GM23248 (cell line): Measurements from ENCODE around the gene SH3BGR.

Experiments
- EZH2 ChIP-seq: fragments of 200-600 bp; sonication (generic); IDR thresholded peaks from 2 replicates; pipeline ENCODE4 v1.6.1; 2018; ENCODE audit warnings: antibody characterized with exemption, mild to moderate bottlenecking; ENCODE audit not compliant: insufficient read depth, poor library complexity, severe bottlenecking
- EZH2phosphoT487 ChIP-seq: fragments of 200-600 bp; sonication (generic); IDR thresholded peaks from 2 replicates; pipeline ENCODE4 v1.6.1; 2018; ENCODE audit warnings: antibody characterized with exemption, moderate library complexity, mild to moderate bottlenecking, low read depth; ENCODE audit not compliant: insufficient read depth

DNA sequence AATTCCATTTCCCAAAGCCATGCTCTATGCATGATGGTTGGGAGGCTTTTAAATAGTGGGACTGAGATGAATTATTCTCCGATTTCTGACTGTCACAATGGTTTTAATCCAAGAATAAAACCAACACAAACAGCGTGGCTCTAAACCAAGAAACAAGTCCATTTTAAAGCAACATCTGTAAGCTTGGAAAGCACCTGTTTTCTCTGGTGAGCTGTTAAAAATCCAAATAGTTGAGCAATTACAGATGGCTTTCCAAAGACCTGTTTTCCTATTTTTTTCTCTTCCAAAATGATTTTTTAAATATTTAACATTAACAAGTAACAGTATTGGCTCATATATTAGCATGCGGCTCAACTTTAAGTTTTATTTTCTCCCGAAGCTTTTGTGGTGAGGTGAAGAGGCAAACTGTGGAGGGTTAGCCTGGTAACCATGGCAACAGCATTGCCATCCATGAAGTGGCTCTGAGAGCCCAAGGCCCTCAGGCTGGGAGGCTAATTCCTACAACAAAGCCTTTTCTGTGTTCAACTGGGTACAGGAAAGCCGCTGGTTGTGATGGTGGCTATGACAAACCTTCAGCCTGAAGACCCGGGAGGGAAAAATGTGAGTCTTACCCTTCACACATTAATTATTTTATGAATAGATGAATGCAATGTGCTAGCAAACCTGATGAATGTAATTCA is 104.3 kb downstream of the SH3BGR start:
- TF ChIP-seq EZH2phosphoT487 = no peak
- no peak for TF ChIP-seq EZH2
